ENCODE measurements around the gene KIF15. TPM values are rescaled to one million over a fixed set of nuclear protein-coding genes. Genes with fewer than 3 reads are reported as not detected.
"Not testable (repeated sequence)": the region's sequence is repeated elsewhere in the genome, so short reads cannot be mapped to it uniquely, and the experiment has no call there.

Gene KIF15
- total RNA-seq, 2 experiments from 2014 or later: 62.2 to 66.4 TPM

DNA sequence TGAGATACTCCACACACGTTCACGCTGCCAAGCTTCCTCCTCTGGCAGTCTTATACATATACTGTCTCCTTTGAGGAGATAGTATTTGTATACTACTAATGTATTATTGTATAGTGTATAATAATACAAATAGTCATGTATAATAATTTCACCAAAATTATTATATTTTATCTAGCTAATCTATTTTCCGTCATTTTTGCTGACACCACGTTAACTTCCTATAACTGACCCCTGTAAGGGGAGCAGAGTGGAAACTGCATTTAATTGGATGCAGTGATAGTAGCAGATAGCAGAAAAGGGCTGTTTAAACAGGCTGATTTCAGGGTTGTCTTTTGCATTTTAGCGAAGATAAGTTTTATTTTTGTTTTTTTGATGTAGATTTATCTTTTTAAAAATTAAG, 69.6 kb downstream of the KIF15 start:
- Mint-ChIP-seq H3K36me3 (ENCODE audit: low read depth) (peaks cover 61% of the 10 kb centered on the region), H3K9me3 (ENCODE audit: insufficient read depth) (peaks cover 5% of the 10 kb centered on the region), H3K4me1 (ENCODE audit: low read depth) (no peaks in the 10 kb centered on the region), H3K4me3 (no peak overlapping the region), H3K27ac (no peak overlapping the region), H3K27me3 (ENCODE audit: low read depth) (no peaks in the 10 kb centered on the region)
- no peak for ATAC-seq
- ChIA-PET POLR2A (no interaction called here), CTCF (no interaction called here)
- no peak for DNase-seq

DNA sequence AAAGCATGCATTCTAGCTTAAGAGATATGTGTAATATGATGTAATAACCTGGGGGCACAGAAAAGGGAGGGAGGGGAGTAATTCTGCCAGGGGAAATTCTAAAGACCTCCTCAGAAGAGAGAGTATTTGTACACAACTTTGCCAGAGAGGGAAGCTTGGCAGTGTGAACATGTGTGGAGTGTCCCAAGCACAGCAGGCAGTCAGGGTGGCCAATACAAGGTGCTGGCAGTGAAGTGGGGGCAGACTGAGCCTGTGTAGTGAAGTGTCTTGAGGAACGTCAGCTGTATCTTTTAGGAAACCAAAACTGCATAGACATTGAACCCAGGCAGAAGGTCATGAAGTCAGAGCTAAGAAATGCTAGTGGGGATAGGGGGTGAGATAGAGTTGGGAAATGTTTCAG, 70.4 kb downstream of the KIF15 start:
- ATAC-seq (no peak), DNase-seq (no peak)
- no peak overlapping the region for H3K4me3 Mint-ChIP-seq
- H3K4me1 Mint-ChIP-seq (ENCODE audit: low read depth): no peaks in the 10 kb centered on the region
- CTCF ChIA-PET: interaction anchor here (0.9 kb wide), 1 partner anchor 299 kb away, joined by 3 read pairs; no protein-coding TSS in a partner anchor
- no peaks in the 10 kb centered on the region for H3K27me3 Mint-ChIP-seq (ENCODE audit: low read depth)
- peaks cover 11% of the 10 kb centered on the region for H3K9me3 Mint-ChIP-seq (ENCODE audit: insufficient read depth)
- POLR2A ChIA-PET: no interaction called here
- peaks cover 62% of the 10 kb centered on the region for H3K36me3 Mint-ChIP-seq (ENCODE audit: low read depth)
- H3K27ac Mint-ChIP-seq: no peak overlapping the region

DNA sequence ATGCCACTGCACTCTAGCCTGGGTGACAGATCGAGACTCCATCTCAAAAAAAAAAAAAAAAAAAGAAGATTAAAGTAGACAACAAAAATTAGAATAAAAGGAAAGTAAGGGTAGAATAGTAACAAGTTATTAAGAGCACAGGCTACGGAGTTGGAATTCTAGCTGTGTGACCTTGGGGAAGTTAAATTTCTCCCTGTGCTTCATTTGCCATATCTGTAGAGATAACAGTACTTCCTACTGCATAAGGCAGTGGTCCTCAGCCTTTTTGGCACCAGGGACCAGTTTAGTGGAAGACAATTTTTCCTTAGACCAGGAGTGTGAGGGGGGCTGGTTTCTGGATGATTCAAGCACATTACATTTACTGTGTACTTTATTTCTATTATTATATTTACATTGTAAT, 71.4 kb downstream of the KIF15 start:
- ATAC-seq (no peak), DNase-seq (no peak)
- H3K4me3 Mint-ChIP-seq: no peak overlapping the region
- H3K27me3 Mint-ChIP-seq (ENCODE audit: low read depth): no peaks in the 10 kb centered on the region
- CTCF ChIA-PET: interaction anchor here (0.9 kb wide), 1 partner anchor 300 kb away, joined by 3 read pairs; no protein-coding TSS in a partner anchor
- peaks cover 14% of the 10 kb centered on the region for H3K9me3 Mint-ChIP-seq (ENCODE audit: insufficient read depth)
- H3K36me3 Mint-ChIP-seq (ENCODE audit: low read depth): peaks cover 66% of the 10 kb centered on the region
- no peak overlapping the region for H3K27ac Mint-ChIP-seq
- H3K4me1 Mint-ChIP-seq (ENCODE audit: low read depth): no peaks in the 10 kb centered on the region
- POLR2A ChIA-PET: no interaction called here

DNA sequence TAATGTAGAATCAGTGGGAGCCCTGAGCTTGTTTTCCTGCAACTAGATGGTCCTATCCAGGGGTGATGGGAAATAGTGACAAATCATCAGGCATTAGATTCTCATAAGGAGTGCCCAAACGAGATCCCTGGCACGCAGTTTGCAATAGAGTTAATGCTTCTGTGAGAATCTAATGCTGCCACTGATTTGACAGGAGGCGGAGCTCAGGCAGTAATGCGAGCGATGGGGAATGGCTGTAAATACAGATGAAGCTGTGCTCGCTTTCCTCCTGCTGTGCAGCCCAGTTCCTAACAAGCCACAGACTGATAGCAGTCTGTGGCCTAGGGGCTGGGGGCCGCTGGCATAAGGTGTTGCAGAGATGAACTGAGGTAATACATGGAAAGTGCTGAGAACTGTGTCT, 71.8 kb downstream of the KIF15 start:
- DNase-seq (no peak), ATAC-seq (no peak)
- Mint-ChIP-seq H3K36me3 (ENCODE audit: low read depth) (peaks cover 70% of the 10 kb centered on the region), H3K4me3 (no peak overlapping the region), H3K4me1 (ENCODE audit: low read depth) (no peaks in the 10 kb centered on the region), H3K27me3 (ENCODE audit: low read depth) (no peaks in the 10 kb centered on the region), H3K27ac (no peak overlapping the region), H3K9me3 (ENCODE audit: insufficient read depth) (peaks cover 14% of the 10 kb centered on the region)
- ChIA-PET POLR2A (no interaction called here), CTCF (interaction anchor here (1.5 kb wide), 1 partner anchor 82 kb away, joined by 4 read pairs; no protein-coding TSS in a partner anchor)

DNA sequence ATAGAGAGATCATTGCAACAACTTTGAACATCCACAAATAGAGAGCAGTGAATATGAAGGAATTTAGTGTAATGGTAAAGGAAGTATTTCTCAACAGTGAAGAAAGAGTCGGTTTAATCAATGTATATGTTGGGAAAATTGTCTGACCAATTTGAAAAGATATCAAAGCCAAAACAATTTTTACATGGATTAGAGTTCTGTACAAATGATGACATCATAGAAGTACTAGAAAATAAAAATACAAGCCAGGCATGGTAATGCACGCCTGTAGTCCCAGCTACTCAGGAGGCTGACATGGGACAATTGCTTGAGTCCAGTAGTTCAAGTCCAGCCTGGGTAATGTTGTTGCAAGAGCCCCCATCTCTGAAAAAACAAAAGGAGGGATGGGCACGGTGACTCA, 74.1 kb downstream of the KIF15 start:
- POLR2A ChIA-PET: no interaction called here
- Mint-ChIP-seq H3K9me3 (ENCODE audit: insufficient read depth) (peaks cover 14% of the 10 kb centered on the region), H3K36me3 (ENCODE audit: low read depth) (peaks cover 75% of the 10 kb centered on the region), H3K27ac (no peak overlapping the region), H3K4me3 (no peak overlapping the region), H3K4me1 (ENCODE audit: low read depth) (no peaks in the 10 kb centered on the region), H3K27me3 (ENCODE audit: low read depth) (no peaks in the 10 kb centered on the region)
- CTCF ChIA-PET: no interaction called here
- no peak for ATAC-seq
- no peak for DNase-seq

DNA sequence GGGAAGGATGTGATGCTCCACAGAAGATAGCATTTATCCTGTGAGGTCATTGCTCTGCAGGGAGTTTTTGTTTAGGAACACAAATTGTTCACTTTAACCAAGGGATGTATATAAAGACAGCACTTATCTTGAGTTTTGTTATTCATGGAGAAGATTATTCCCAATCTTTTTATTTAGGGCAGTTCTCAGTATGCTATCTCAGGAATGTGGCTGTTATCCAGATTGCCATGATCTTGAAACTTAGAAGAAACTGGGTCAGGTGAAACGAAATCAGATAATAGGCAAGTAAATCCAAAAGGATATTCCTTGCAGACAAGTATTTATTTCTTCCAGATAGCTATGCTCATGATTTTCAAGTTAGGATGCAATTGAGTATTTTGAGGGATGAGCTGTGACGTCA, 80.8 kb downstream of the KIF15 start:
- Mint-ChIP-seq H3K27ac (no peak overlapping the region), H3K4me1 (ENCODE audit: low read depth) (no peaks in the 10 kb centered on the region), H3K27me3 (ENCODE audit: low read depth) (no peaks in the 10 kb centered on the region), H3K36me3 (ENCODE audit: low read depth) (peaks cover 77% of the 10 kb centered on the region), H3K9me3 (ENCODE audit: insufficient read depth) (no peaks in the 10 kb centered on the region), H3K4me3 (no peak overlapping the region)
- ChIA-PET CTCF (no interaction called here), POLR2A (no interaction called here)
- DNase-seq (no peak), ATAC-seq (no peak)

DNA sequence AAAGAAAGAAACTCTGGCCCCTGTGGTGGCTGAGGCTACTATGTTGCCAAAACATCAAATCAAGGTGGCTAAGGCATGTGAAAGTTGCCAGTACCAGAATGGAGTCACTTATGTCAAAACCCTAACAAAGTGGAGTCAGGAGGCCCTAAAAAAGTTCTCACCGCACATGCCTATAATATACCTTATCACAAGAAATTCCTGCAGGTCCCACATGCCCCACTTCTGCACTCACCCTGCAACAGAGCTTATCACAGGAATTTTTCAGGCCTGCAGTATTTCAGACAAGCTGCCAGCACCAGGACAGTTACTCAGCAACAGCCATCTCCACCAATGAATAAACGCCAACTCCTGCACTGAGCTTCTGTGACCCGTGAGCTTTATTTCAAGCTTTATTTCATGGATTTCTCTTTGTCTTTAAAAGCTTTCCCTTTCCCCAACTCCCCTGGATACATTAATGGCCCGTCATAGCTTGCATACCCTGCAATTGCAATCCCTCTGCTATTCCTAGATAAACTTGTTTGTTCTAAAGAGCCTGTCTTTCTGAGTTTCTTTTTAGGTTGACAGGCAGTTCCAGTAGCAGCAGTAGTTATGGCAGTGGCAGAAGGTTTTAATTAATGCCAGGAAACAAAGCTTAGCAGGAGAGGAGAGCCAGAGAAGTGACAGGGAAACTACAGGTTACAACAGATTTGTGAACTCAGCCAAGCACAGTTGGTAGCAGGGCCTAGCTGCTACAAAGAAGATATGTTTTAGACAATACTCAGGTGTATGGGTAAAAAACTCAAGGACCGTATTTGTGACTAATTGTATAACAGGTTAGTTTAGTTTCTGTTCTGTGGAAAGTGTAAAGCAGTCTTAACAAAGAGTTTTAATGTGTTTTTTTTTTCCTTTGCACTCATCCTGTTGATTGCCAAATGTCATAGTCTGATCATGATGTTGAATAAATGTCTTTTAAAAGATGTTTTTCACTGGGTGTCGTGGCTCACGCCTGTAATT, 84.2 kb downstream of the KIF15 start:
- H3K27me3 Mint-ChIP-seq (ENCODE audit: low read depth): no peaks in the 10 kb centered on the region
- H3K36me3 Mint-ChIP-seq (ENCODE audit: low read depth): peaks cover 62% of the 10 kb centered on the region
- no peak overlapping the region for H3K4me3 Mint-ChIP-seq
- H3K4me1 Mint-ChIP-seq (ENCODE audit: low read depth): no peaks in the 10 kb centered on the region
- no peak overlapping the region for H3K27ac Mint-ChIP-seq
- CTCF ChIA-PET: no interaction called here
- DNase-seq (no peak), ATAC-seq (no peak)
- no peaks in the 10 kb centered on the region for H3K9me3 Mint-ChIP-seq (ENCODE audit: insufficient read depth)
- POLR2A ChIA-PET: no interaction called here

DNA sequence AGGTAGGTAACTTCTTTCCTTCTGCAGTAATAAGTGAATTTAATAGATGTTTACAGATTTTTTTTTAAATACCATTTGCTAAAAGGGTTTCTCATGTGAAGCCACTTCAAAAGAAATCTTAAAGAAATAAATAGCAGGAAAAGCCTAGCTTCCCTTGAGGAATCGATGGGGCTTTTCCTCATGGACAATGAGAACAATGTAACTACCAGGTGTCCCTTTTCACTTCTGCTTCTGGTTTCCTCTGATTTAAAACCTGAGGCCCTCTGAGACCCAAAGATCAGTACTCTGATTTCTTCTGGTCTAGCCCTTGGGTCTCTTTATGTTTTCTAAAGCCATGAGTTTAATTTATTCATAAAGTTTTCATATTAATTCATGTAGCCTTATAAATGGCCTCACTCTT, 87.0 kb downstream of the KIF15 start:
- H3K27ac Mint-ChIP-seq: no peak overlapping the region
- H3K9me3 Mint-ChIP-seq (ENCODE audit: insufficient read depth): no peaks in the 10 kb centered on the region
- POLR2A ChIA-PET: no interaction called here
- H3K36me3 Mint-ChIP-seq (ENCODE audit: low read depth): peaks cover 61% of the 10 kb centered on the region
- DNase-seq: no peak
- no peak for ATAC-seq
- no peaks in the 10 kb centered on the region for H3K27me3 Mint-ChIP-seq (ENCODE audit: low read depth)
- H3K4me3 Mint-ChIP-seq: no peak overlapping the region
- no peaks in the 10 kb centered on the region for H3K4me1 Mint-ChIP-seq (ENCODE audit: low read depth)
- CTCF ChIA-PET: no interaction called here

DNA sequence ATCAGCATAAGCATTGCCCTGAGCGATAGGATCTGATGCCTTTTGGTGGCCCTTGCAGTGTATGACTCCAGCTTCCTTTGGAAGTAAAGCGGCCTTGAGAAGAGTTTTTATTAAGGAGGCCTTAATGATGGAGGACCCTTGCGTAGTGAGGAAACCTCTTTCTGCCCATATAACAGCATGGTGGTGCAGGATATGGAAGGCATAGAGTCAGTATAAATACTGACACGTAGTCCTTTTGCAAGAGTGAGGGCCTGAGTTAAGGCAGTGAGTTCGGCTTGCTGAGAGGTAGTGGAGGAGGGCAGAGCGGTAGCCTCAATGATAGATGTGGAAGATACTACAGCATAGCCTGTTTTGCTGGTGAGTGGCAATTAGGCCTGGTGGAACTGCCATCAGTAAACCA, 95.1 kb downstream of the KIF15 start:
- peaks cover 20% of the 10 kb centered on the region for H3K36me3 Mint-ChIP-seq (ENCODE audit: low read depth)
- ATAC-seq; H3K4me3 Mint-ChIP-seq; DNase-seq; H3K9me3 Mint-ChIP-seq (ENCODE audit: insufficient read depth); H3K27ac Mint-ChIP-seq; H3K27me3 Mint-ChIP-seq (ENCODE audit: low read depth); POLR2A ChIA-PET; H3K4me1 Mint-ChIP-seq (ENCODE audit: low read depth): not testable (repeated sequence)
- CTCF ChIA-PET: interaction anchor here (1.0 kb wide), 1 partner anchor 18 kb away, joined by 3 read pairs; the partner anchor contains the start of gene TGM4

DNA sequence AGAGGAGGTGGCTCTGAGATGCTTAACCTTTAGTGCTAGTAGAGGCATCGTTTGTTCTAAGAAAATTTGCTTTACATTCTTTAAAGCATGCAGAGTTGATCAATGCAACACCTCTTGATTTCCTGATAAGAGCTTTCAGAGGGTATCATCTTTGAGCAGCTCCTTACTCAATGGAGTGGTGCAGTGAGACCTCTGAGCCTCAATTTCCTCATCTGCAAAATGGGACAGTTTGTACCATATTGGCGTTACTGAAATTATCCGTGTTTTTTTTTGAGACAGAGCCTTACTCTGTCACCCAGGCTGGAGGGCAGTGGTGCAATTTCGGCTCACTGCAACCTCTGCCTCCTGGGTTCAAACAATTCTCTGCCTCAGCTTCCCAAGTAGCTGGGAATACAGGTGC, 98.5 kb downstream of the KIF15 start:
- H3K36me3 Mint-ChIP-seq (ENCODE audit: low read depth): peaks cover 12% of the 10 kb centered on the region
- CTCF ChIA-PET: no interaction called here
- H3K4me1 Mint-ChIP-seq (ENCODE audit: low read depth): peaks cover 22% of the 10 kb centered on the region
- ATAC-seq (no peak), DNase-seq (no peak)
- no peaks in the 10 kb centered on the region for H3K9me3 Mint-ChIP-seq (ENCODE audit: insufficient read depth)
- no peak overlapping the region for H3K4me3 Mint-ChIP-seq
- no peak overlapping the region for H3K27ac Mint-ChIP-seq
- POLR2A ChIA-PET: no interaction called here
- H3K27me3 Mint-ChIP-seq (ENCODE audit: low read depth): no peaks in the 10 kb centered on the region

DNA sequence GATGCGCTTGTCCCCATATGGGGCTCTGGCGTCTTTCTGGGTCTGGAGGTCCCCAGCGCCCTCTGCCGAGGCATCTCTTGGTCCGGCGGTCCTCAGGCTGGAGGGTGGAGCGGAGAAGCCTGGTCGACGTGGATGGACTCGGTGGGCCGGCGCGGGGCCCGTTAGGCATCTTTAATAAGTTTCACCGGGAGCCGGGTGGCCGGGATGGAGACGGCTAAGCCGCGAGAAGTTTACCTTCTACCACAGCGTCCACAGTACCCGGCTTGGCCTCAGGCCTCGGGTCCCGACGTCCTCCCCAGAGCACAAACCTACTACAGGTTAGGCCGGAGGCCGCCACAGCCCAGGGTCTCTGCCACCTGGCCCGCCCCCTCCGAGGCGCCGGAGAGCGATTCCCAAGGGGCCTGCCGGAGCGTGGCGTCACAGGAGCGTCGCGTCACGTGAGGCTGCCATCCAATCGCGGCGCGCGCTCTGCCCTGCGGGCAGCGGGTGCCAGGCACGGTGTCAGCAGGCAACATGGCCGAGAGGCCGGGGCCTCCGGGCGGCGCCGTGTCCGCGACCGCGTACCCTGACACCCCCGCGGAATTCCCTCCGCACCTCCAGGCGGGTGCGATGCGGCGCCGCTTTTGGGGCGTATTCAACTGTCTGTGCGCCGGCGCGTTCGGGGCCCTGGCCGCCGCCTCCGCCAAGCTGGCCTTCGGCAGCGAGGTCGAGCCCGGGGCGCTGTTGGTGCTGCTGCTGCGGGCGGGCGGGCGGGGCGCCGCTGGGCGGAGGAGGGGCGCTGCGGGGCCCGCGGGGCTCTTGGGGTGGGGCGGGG, 100.0 kb downstream of the KIF15 start, which contains the start of gene TMEM42:
Gene TMEM42 (plus strand): TSS at position 501 of the 814 bp plus-strand sequence. CDS start 13 bp downstream, at position 514.
- Mint-ChIP-seq H3K27me3 (ENCODE audit: low read depth) (no peaks in the 10 kb centered on the region), H3K36me3 (ENCODE audit: low read depth) (peaks cover 21% of the 10 kb centered on the region), H3K9me3 (ENCODE audit: insufficient read depth) (no peaks in the 10 kb centered on the region), H3K4me1 (ENCODE audit: low read depth) (peaks cover 36% of the 10 kb centered on the region), H3K4me3 (peak within 1 kb of the TSS; percentile 84), H3K27ac (peak within 1 kb of the TSS; percentile 84)
- peak; percentile 96 for ATAC-seq
- CTCF ChIA-PET: no interaction called here
- POLR2A ChIA-PET: interaction anchor here (0.8 kb wide), 1 partner anchor 278 kb away, joined by 3 read pairs; no protein-coding TSS in a partner anchor
- DNase-seq: peak; percentile 86

DNA sequence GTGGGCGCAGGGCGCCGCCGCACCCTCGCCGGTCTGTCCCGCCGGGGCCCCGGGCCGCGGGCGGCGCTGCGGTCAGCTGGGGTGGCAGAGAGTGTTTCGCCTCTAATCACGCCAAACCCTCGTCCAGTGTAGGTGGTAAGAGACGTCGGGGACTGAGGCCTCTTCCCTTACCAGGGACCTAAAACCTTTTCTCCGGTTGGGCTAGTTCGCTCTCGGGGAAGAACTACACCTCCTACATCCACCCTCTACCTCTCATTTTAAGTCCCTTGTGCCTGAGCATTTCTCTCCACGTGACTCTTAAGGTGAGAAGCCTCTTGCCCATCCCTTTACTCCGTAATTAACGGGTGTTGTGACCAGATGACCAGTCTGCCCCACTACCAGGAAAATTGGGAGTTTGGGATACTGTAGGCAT, 100.6 kb downstream of the KIF15 start:
- DNase-seq (peak; percentile 34), ATAC-seq (peak; percentile 22)
- peaks cover 42% of the 10 kb centered on the region for H3K4me1 Mint-ChIP-seq (ENCODE audit: low read depth)
- H3K27me3 Mint-ChIP-seq (ENCODE audit: low read depth): no peaks in the 10 kb centered on the region
- ChIA-PET CTCF (no interaction called here), POLR2A (interaction anchor here (0.8 kb wide), 2 partner anchors 278 to 525 kb away, joined by 3 read pairs; no protein-coding TSS in a partner anchor)
- no peaks in the 10 kb centered on the region for H3K9me3 Mint-ChIP-seq (ENCODE audit: insufficient read depth)
- H3K27ac Mint-ChIP-seq: peak overlapping the region; percentile 84
- peak overlapping the region; percentile 78 for H3K4me3 Mint-ChIP-seq
- peaks cover 27% of the 10 kb centered on the region for H3K36me3 Mint-ChIP-seq (ENCODE audit: low read depth)
